GM12875 (cell line): ENCODE results near the gene COPZ2.

Experiments
- H3K4me3 ChIP-seq: one replicate; pipeline ENCODE4 v1.5.1; 2011; ENCODE audit warnings: low read depth, low read length, control low read depth
- CTCF ChIP-seq: IDR thresholded peaks from 2 replicates; pipeline ENCODE4 v1.5.1; 2011; ENCODE audit warnings: low read depth, mild to moderate bottlenecking, control low read depth, inconsistent platforms, low read length, moderate library complexity, borderline replicate concordance; ENCODE audit not compliant: insufficient read depth

The COPZ2 gene

GRCh38 chr17:48028736-48029135, 8.9 kb downstream of the COPZ2 start:
- no peak overlapping the region for H3K4me3 ChIP-seq
- TF ChIP-seq CTCF = no peak

- H3K4me3 ChIP-seq = no peak overlapping the region
- no peak for TF ChIP-seq CTCF
Observed at GRCh38 chr17:48027322-48027981, 10.1 kb downstream of the COPZ2 start.

- peak; percentile 93 for TF ChIP-seq CTCF
- no peak overlapping the region for H3K4me3 ChIP-seq
Observed at GRCh38 chr17:48026502-48027321, 10.9 kb downstream of the COPZ2 start.

- H3K4me3 ChIP-seq = no peak overlapping the region
- no peak for TF ChIP-seq CTCF
Observed at GRCh38 chr17:48025904-48026501, 11.6 kb downstream of the COPZ2 start.

- peak overlapping the region; percentile 57 for H3K4me3 ChIP-seq
- peak; percentile 84 for TF ChIP-seq CTCF
Observed at GRCh38 chr17:48025040-48025903, 12.3 kb downstream of the COPZ2 start.

GRCh38 chr17:48024149-48025039, 13.2 kb downstream of the COPZ2 start:
- no peak for TF ChIP-seq CTCF
- peak overlapping the region; percentile 52 for H3K4me3 ChIP-seq
